Measurements from ENCODE around the gene CLIC6.

- no peak for TF ChIP-seq CTCF (conservative IDR thresholded peaks at IDR 0.05; ENCODE audit: low read depth, low read length)
- no peak for TF ChIP-seq EZH2 (IDR thresholded peaks at IDR 0.05; ENCODE audit: low read length, unreplicated experiment)
- TF ChIP-seq EZH2phosphoT487 (IDR thresholded peaks at IDR 0.05; ENCODE audit: borderline replicate concordance, low read length): no peak
These were observed 4.2 kb downstream of the CLIC6 start for GRCh38 chr21:34673006-34673405.
